Measurements from ENCODE around the gene PDX1. TPM values are rescaled to one million over a fixed set of nuclear protein-coding genes. Genes with fewer than 3 reads are reported as not detected.

Gene PDX1
- not detected in 2 replicates for total RNA-seq

- DNase-seq (ENCODE audit: low read depth) = no peak
These were observed at the start of gene PDX1 for GRCh38 chr13:27919934-27920676. Gene PDX1 (plus strand): TSS chr13:27920000. CDS start chr13:27920139, 139 bp downstream.

GRCh38 chr13:27878274-27878673 lies 41.5 kb upstream of the PDX1 start:
- no peak for DNase-seq (ENCODE audit: low read depth)

- DNase-seq (ENCODE audit: low read depth) = no peak
These were observed 30.3 kb upstream of the PDX1 start for GRCh38 chr13:27889471-27889870.

- no peak for DNase-seq (ENCODE audit: low read depth)
These were observed 23.1 kb upstream of the PDX1 start for GRCh38 chr13:27896726-27897125.

- DNase-seq (ENCODE audit: low read depth) = no peak
These were observed 15.1 kb upstream of the PDX1 start for GRCh38 chr13:27904719-27905118.

- DNase-seq (ENCODE audit: low read depth) = no peak
These were observed 14.2 kb upstream of the PDX1 start for GRCh38 chr13:27905650-27906049.

GRCh38 chr13:27907121-27907787 lies 12.5 kb upstream of the PDX1 start:
- no peak for DNase-seq (ENCODE audit: low read depth)

- DNase-seq (ENCODE audit: low read depth) = no peak
These were observed 10.4 kb upstream of the PDX1 start for GRCh38 chr13:27909378-27909777.

GRCh38 chr13:27911521-27911920 lies 8.3 kb upstream of the PDX1 start:
- DNase-seq (ENCODE audit: low read depth) = no peak

GRCh38 chr13:27913160-27913559 lies 6.6 kb upstream of the PDX1 start:
- DNase-seq (ENCODE audit: low read depth) = no peak

GRCh38 chr13:27915301-27916207 lies 4.2 kb upstream of the PDX1 start:
- DNase-seq (ENCODE audit: low read depth) = no peak

GRCh38 chr13:27917121-27917947 lies 2.5 kb upstream of the PDX1 start:
- no peak for DNase-seq (ENCODE audit: low read depth)

- DNase-seq (ENCODE audit: low read depth) = no peak
These were observed 1.5 kb upstream of the PDX1 start for GRCh38 chr13:27918041-27918917.

- no peak for DNase-seq (ENCODE audit: low read depth)
These were observed 712 bp upstream of the PDX1 start for GRCh38 chr13:27918918-27919658.

- DNase-seq (ENCODE audit: low read depth) = no peak
These were observed 204 bp upstream of the PDX1 start for GRCh38 chr13:27919659-27919933.

GRCh38 chr13:27920677-27921420 lies 1.0 kb downstream of the PDX1 start:
- no peak for DNase-seq (ENCODE audit: low read depth)

- no peak for DNase-seq (ENCODE audit: low read depth)
These were observed 1.7 kb downstream of the PDX1 start for GRCh38 chr13:27921421-27921960.

GRCh38 chr13:27921961-27922882 lies 2.4 kb downstream of the PDX1 start:
- no peak for DNase-seq (ENCODE audit: low read depth)
